ENCODE measurements around the gene PATE4. TPM values are rescaled to one million over a fixed set of nuclear protein-coding genes. Genes with fewer than 3 reads are reported as not detected.
"Not testable (repeated sequence)": the region's sequence is repeated elsewhere in the genome, so short reads cannot be mapped to it uniquely, and the experiment has no call there.

PATE4 gene
- total RNA-seq, 4 donors from 2014 or later = not detected

- Histone ChIP-seq H3K27ac (no peak overlapping the region), H3K9me3 (peaks cover 0 to 40% (median 0%) of the 10 kb centered on the region in 3 donors), H3K27me3 (no peaks in the 10 kb centered on the region), H3K36me3 (no peaks in the 10 kb centered on the region), H3K4me3 (no peak overlapping the region), H3K4me1 (no peaks in the 10 kb centered on the region)
- no peak for ATAC-seq
- TF ChIP-seq CTCF (IDR thresholded peaks at IDR 0.05) = no peak
- no peak for TF ChIP-seq POLR2A (IDR thresholded peaks at IDR 0.05)
- TF ChIP-seq POLR2AphosphoS5 (IDR thresholded peaks at IDR 0.05) = no peak
- no peak for TF ChIP-seq EP300 (IDR thresholded peaks at IDR 0.05)
These were observed 13.1 kb downstream of the PATE4 start for GRCh38 chr11:125846188-125846587.

- not testable (repeated sequence) for H3K36me3 ChIP-seq, H3K4me3 ChIP-seq, ATAC-seq, H3K27ac ChIP-seq, H3K27me3 ChIP-seq, H3K4me1 ChIP-seq
- WGBS, 2 donors (ENCODE audit: low coverage in 1 of 2) = 72% methylated on average over 3 of the region's 9 CpGs; no CpG with 5 or more reads in 1 of the 2 donors
- H3K9me3 ChIP-seq = peaks cover 0 to 25% (median 0%) of the 10 kb centered on the region in 3 donors
These were observed 24.6 kb downstream of the PATE4 start for GRCh38 chr11:125857670-125858069.

GRCh38 chr11:125862786-125863185 is 29.7 kb downstream of the PATE4 start:
- H3K27me3 ChIP-seq, H3K27ac ChIP-seq, ATAC-seq, H3K4me1 ChIP-seq, H3K36me3 ChIP-seq, H3K4me3 ChIP-seq: not testable (repeated sequence)
- H3K9me3 ChIP-seq = peaks cover 0 to 16% (median 0%) of the 10 kb centered on the region in 3 donors
- no CpG with 5 or more reads among the region's 33 CpGs for WGBS, 2 donors (ENCODE audit: low coverage in 1 of 2)

GRCh38 chr11:125865354-125865753 is 32.2 kb downstream of the PATE4 start:
- WGBS, 2 donors (ENCODE audit: low coverage in 1 of 2) = 94 to 100% methylated on average over 1 to 4 of the region's 4 CpGs
- ATAC-seq = not testable (repeated sequence)

GRCh38 chr11:125869521-125869920 is 36.4 kb downstream of the PATE4 start:
- ATAC-seq = no peak
- peaks cover 0 to 2% (median 0%) of the 10 kb centered on the region in 3 donors for H3K4me1 ChIP-seq
- H3K27ac ChIP-seq = no peak overlapping the region
- no peak overlapping the region for H3K4me3 ChIP-seq
- H3K27me3 ChIP-seq = no peaks in the 10 kb centered on the region
- no peaks in the 10 kb centered on the region for H3K36me3 ChIP-seq
- WGBS, 2 donors (ENCODE audit: low coverage in 1 of 2) = 80 to 90% methylated on average over 1 of the region's 2 CpGs
- H3K9me3 ChIP-seq = no peaks in the 10 kb centered on the region
- TF ChIP-seq EP300 (IDR thresholded peaks at IDR 0.05) (no peak), CTCF (IDR thresholded peaks at IDR 0.05) (no peak), POLR2AphosphoS5 (IDR thresholded peaks at IDR 0.05) (no peak), POLR2A (IDR thresholded peaks at IDR 0.05) (no peak)

More at GRCh38 chr11:125865354-125865753, 32.2 kb downstream of the PATE4 start:
- not testable (repeated sequence) for H3K9me3 ChIP-seq, H3K4me3 ChIP-seq, H3K4me1 ChIP-seq, H3K36me3 ChIP-seq, H3K27ac ChIP-seq, H3K27me3 ChIP-seq

- 62 to 72% methylated on average over 7 to 9 of the region's 10 CpGs for WGBS, 2 donors (ENCODE audit: low coverage in 1 of 2)
- ATAC-seq = no peak
- no peaks in the 10 kb centered on the region for H3K9me3 ChIP-seq
- no peak overlapping the region for H3K27ac ChIP-seq
- no peaks in the 10 kb centered on the region for H3K27me3 ChIP-seq
- TF ChIP-seq CTCF (IDR thresholded peaks at IDR 0.05) (peak in 3 of 4 experiments; percentile 9 to 45 (median 16)), POLR2A (IDR thresholded peaks at IDR 0.05) (no peak)
- no peaks in the 10 kb centered on the region for H3K36me3 ChIP-seq
- peaks cover 0 to 5% (median 0%) of the 10 kb centered on the region in 3 donors for H3K4me1 ChIP-seq
- H3K4me3 ChIP-seq = no peak overlapping the region
These were observed 38.4 kb downstream of the PATE4 start for GRCh38 chr11:125871391-125872137.

Measured in gastroesophageal sphincter (tissue), 4 donors.